ENCODE measurements around the gene PON1.

PON1 gene

GRCh38 chr7:95298091-95298490 lies 26.2 kb downstream of the PON1 start:
- no peak for TF ChIP-seq EZH2 (IDR thresholded peaks at IDR 0.05; ENCODE audit: borderline replicate concordance, low read depth, low read length, severe bottlenecking)
- no peak for TF ChIP-seq CTCF (IDR thresholded peaks at IDR 0.05; ENCODE audit: borderline replicate concordance, extremely low read depth, low read length, poor library complexity, severe bottlenecking)
- DNase-seq (no peak), ATAC-seq (ENCODE audit: insufficient read depth, low read depth) (no peak)
- Histone ChIP-seq H4K20me1 (ENCODE audit: insufficient read depth, low read length) (no peaks in the 10 kb centered on the region), H3K36me3 (ENCODE audit: insufficient read depth, low read length) (no peaks in the 10 kb centered on the region), H3K4me1 (ENCODE audit: insufficient read depth, low read length) (no peaks in the 10 kb centered on the region), H3K27ac (ENCODE audit: low read length) (no peak overlapping the region), H3K27me3 (ENCODE audit: insufficient read depth, low read length, poor library complexity) (no peaks in the 10 kb centered on the region), H3K9me3 (ENCODE audit: insufficient read depth, low read length, severe bottlenecking) (no peaks in the 10 kb centered on the region), H3K79me2 (ENCODE audit: insufficient read depth, low read length) (no peaks in the 10 kb centered on the region), H3K4me2 (ENCODE audit: insufficient read depth, low read length) (no peak overlapping the region), H2AFZ (ENCODE audit: low read depth, low read length) (no peak overlapping the region), H3K9ac (ENCODE audit: low read depth, low read length) (no peak overlapping the region), H3K4me3 (ENCODE audit: low read depth in 1 of 2, low read length in 2 of 2) (no peak overlapping the region)

- Histone ChIP-seq H3K4me2 (ENCODE audit: insufficient read depth, low read length) (no peak overlapping the region), H4K20me1 (ENCODE audit: insufficient read depth, low read length) (no peaks in the 10 kb centered on the region), H3K9ac (ENCODE audit: low read depth, low read length) (no peak overlapping the region), H3K27ac (ENCODE audit: low read length) (no peak overlapping the region), H3K36me3 (ENCODE audit: insufficient read depth, low read length) (no peaks in the 10 kb centered on the region), H3K9me3 (ENCODE audit: insufficient read depth, low read length, severe bottlenecking) (no peaks in the 10 kb centered on the region), H3K27me3 (ENCODE audit: insufficient read depth, low read length, poor library complexity) (no peaks in the 10 kb centered on the region), H3K79me2 (ENCODE audit: insufficient read depth, low read length) (no peaks in the 10 kb centered on the region), H3K4me1 (ENCODE audit: insufficient read depth, low read length) (no peaks in the 10 kb centered on the region), H2AFZ (ENCODE audit: low read depth, low read length) (no peak overlapping the region), H3K4me3 (ENCODE audit: low read depth in 1 of 2, low read length in 2 of 2) (no peak overlapping the region)
- no peak for ATAC-seq (ENCODE audit: insufficient read depth, low read depth)
- TF ChIP-seq CTCF (IDR thresholded peaks at IDR 0.05; ENCODE audit: borderline replicate concordance, extremely low read depth, low read length, poor library complexity, severe bottlenecking) (no peak), EZH2 (IDR thresholded peaks at IDR 0.05; ENCODE audit: borderline replicate concordance, low read depth, low read length, severe bottlenecking) (no peak)
- DNase-seq, result no peak
Measured at GRCh38 chr7:95297041-95297440, 27.3 kb downstream of the PON1 start.

- H3K4me2 ChIP-seq (ENCODE audit: insufficient read depth, low read length), result no peak overlapping the region
- H3K79me2 ChIP-seq (ENCODE audit: insufficient read depth, low read length), result no peaks in the 10 kb centered on the region
- no peaks in the 10 kb centered on the region for H3K9me3 ChIP-seq (ENCODE audit: insufficient read depth, low read length, severe bottlenecking)
- no peak for TF ChIP-seq EZH2 (IDR thresholded peaks at IDR 0.05; ENCODE audit: borderline replicate concordance, low read depth, low read length, severe bottlenecking)
- no peak for TF ChIP-seq CTCF (IDR thresholded peaks at IDR 0.05; ENCODE audit: borderline replicate concordance, extremely low read depth, low read length, poor library complexity, severe bottlenecking)
- no peaks in the 10 kb centered on the region for H3K27me3 ChIP-seq (ENCODE audit: insufficient read depth, low read length, poor library complexity)
- no peak overlapping the region for H3K9ac ChIP-seq (ENCODE audit: low read depth, low read length)
- no peaks in the 10 kb centered on the region for H3K4me1 ChIP-seq (ENCODE audit: insufficient read depth, low read length)
- H4K20me1 ChIP-seq (ENCODE audit: insufficient read depth, low read length), result no peaks in the 10 kb centered on the region
- no peak overlapping the region for H2AFZ ChIP-seq (ENCODE audit: low read depth, low read length)
- no peaks in the 10 kb centered on the region for H3K36me3 ChIP-seq (ENCODE audit: insufficient read depth, low read length)
- H3K4me3 ChIP-seq (ENCODE audit: low read depth in 1 of 2, low read length in 2 of 2), result no peak overlapping the region
- no peak for DNase-seq
- no peak for ATAC-seq (ENCODE audit: insufficient read depth, low read depth)
- no peak overlapping the region for H3K27ac ChIP-seq (ENCODE audit: low read length)
Measured at GRCh38 chr7:95296456-95296855, 27.9 kb downstream of the PON1 start.

- no peak overlapping the region for H3K4me2 ChIP-seq (ENCODE audit: insufficient read depth, low read length)
- H3K4me1 ChIP-seq (ENCODE audit: insufficient read depth, low read length), result no peaks in the 10 kb centered on the region
- H2AFZ ChIP-seq (ENCODE audit: low read depth, low read length), result no peak overlapping the region
- no peaks in the 10 kb centered on the region for H4K20me1 ChIP-seq (ENCODE audit: insufficient read depth, low read length)
- H3K27ac ChIP-seq (ENCODE audit: low read length), result no peak overlapping the region
- no peaks in the 10 kb centered on the region for H3K9me3 ChIP-seq (ENCODE audit: insufficient read depth, low read length, severe bottlenecking)
- no peaks in the 10 kb centered on the region for H3K79me2 ChIP-seq (ENCODE audit: insufficient read depth, low read length)
- H3K36me3 ChIP-seq (ENCODE audit: insufficient read depth, low read length), result no peaks in the 10 kb centered on the region
- no peak for ATAC-seq (ENCODE audit: insufficient read depth, low read depth)
- no peak for DNase-seq
- no peak overlapping the region for H3K9ac ChIP-seq (ENCODE audit: low read depth, low read length)
- H3K4me3 ChIP-seq (ENCODE audit: low read depth in 1 of 2, low read length in 2 of 2), result no peak overlapping the region
- H3K27me3 ChIP-seq (ENCODE audit: insufficient read depth, low read length, poor library complexity), result no peaks in the 10 kb centered on the region
- TF ChIP-seq CTCF (IDR thresholded peaks at IDR 0.05; ENCODE audit: borderline replicate concordance, extremely low read depth, low read length, poor library complexity, severe bottlenecking), result no peak
- no peak for TF ChIP-seq EZH2 (IDR thresholded peaks at IDR 0.05; ENCODE audit: borderline replicate concordance, low read depth, low read length, severe bottlenecking)
Measured at GRCh38 chr7:95295397-95295796, 28.9 kb downstream of the PON1 start.

Measured in DND-41 (cell line).